Panc1 (cell line): ENCODE measurements around the gene SDK1.

Experiments
- CTCF ChIP-seq: fragments of 450-650 bp; IDR thresholded peaks from 2 replicates; pipeline ENCODE4 v1.5.1; 2017; ENCODE audit warnings: mild to moderate bottlenecking
- POLR2AphosphoS5 ChIP-seq: IDR thresholded peaks from 2 replicates; pipeline ENCODE4 v1.6.1; 2012; ENCODE audit warnings: mild to moderate bottlenecking, low read depth, low read length, moderate library complexity
- REST ChIP-seq, 2 experiments: IDR thresholded peaks; 2 replicates each; pipeline ENCODE4 v1.6.1; 2011 to 2012; ENCODE audit warnings: low read depth in 2 of 2, control low read depth in 1 of 2, low read length in 1 of 2, mild to moderate bottlenecking in 1 of 2, moderate library complexity in 1 of 2; ENCODE audit not compliant: insufficient read depth in 1 of 2
- SIN3A ChIP-seq: IDR thresholded peaks from 2 replicates; pipeline ENCODE4 v1.6.1; 2012; ENCODE audit warnings: low read depth, mild to moderate bottlenecking, low read length, moderate library complexity, borderline replicate concordance; ENCODE audit not compliant: insufficient read depth
- TCF7L2 ChIP-seq: IDR thresholded peaks from 2 replicates; pipeline ENCODE4 v1.6.1; 2011; ENCODE audit warnings: mild to moderate bottlenecking, low read depth, low read length, inconsistent platforms

GRCh38 chr7:3568516-3568915, 267.5 kb downstream of the SDK1 start:
- no peak for TF ChIP-seq CTCF
- TF ChIP-seq POLR2AphosphoS5: no peak
- TF ChIP-seq SIN3A: no peak
- no peak for TF ChIP-seq REST (IDR thresholded peaks at IDR 0.05; ENCODE audit: insufficient read depth in 1 of 2, low read depth in 2 of 2, low read length in 1 of 2)
- TF ChIP-seq TCF7L2: no peak
